CD4-positive, alpha-beta memory T cell (primary cell): ENCODE results near the gene CXXC5. TPM values are rescaled to one million over a fixed set of nuclear protein-coding genes. Genes with fewer than 3 reads are reported as not detected.
"Not testable (repeated sequence)": the region's sequence is repeated elsewhere in the genome, so short reads cannot be mapped to it uniquely, and the experiment has no call there.

ENCODE experiments used
- CTCF ChIA-PET: fragments of 350-600 bp; sonication (Branson Sonifier 250); formaldehyde crosslinking; loops from one replicate; lab custom pipeline; 2021; ENCODE audit warnings: inconsistent platforms; ENCODE audit not compliant: partially characterized antibody; lab: Charles Lee
- POLR2A ChIA-PET: fragments of 350-600 bp; sonication (Branson Sonifier 250); formaldehyde crosslinking; loops from one replicate; lab custom pipeline; 2021; ENCODE audit not compliant: partially characterized antibody; lab: Charles Lee
- DNase-seq, 5 donors: peaks; one replicate each; pipeline versions ENCODE4 v3.0.0 to v3.0.0-alpha.2; 2020 to 2022; ENCODE audit warnings: mixed read lengths in 1 of 5
- H3K27ac ChIP-seq: one replicate; pipeline ENCODE4 v1.7.0; 2013; ENCODE audit warnings: low read depth, low read length
- H3K27me3 ChIP-seq: 2 replicates; pipeline ENCODE4 v1.7.0; 2013; ENCODE audit warnings: mild to moderate bottlenecking, low read length, moderate library complexity; ENCODE audit not compliant: insufficient read depth
- H3K36me3 ChIP-seq: 2 replicates; pipeline ENCODE4 v1.7.0; 2013; ENCODE audit warnings: mild to moderate bottlenecking, low read length, moderate library complexity; ENCODE audit not compliant: insufficient read depth
- H3K4me1 ChIP-seq: 2 replicates; pipeline ENCODE4 v1.7.0; 2013; ENCODE audit warnings: mild to moderate bottlenecking, low read length, moderate library complexity; ENCODE audit not compliant: insufficient read depth
- H3K4me3 ChIP-seq, 2 donors: one replicate each; pipeline ENCODE4 v1.7.0; 2013; ENCODE audit warnings: low read length in 2 of 2, mild to moderate bottlenecking in 1 of 2
- H3K9me3 ChIP-seq, 2 donors: one replicate each; pipeline ENCODE4 v1.7.0; 2013; ENCODE audit warnings: low read length in 2 of 2, control low read depth in 1 of 2; ENCODE audit not compliant: control insufficient read depth in 1 of 2
- H3K27ac Mint-ChIP-seq, 7 donors: one replicate each; pipeline ENCODE4 v1.8.0; 2020 to 2021; ENCODE audit warnings: mixed read lengths in 7 of 7, mild to moderate bottlenecking in 6 of 7, inconsistent platforms in 3 of 7, moderate library complexity in 3 of 7
- H3K27me3 Mint-ChIP-seq, 2 donors: one replicate each; pipeline ENCODE4 v1.8.0; 2020 to 2021; ENCODE audit warnings: mixed read lengths in 2 of 2
- H3K36me3 Mint-ChIP-seq, 2 donors: one replicate each; pipeline ENCODE4 v1.8.0; 2020 to 2021; ENCODE audit warnings: mixed read lengths in 2 of 2, inconsistent platforms in 1 of 2, mild to moderate bottlenecking in 1 of 2
- H3K4me1 Mint-ChIP-seq, 4 donors: one replicate each; pipeline ENCODE4 v1.8.0; 2020 to 2021; ENCODE audit warnings: mixed read lengths in 4 of 4, mild to moderate bottlenecking in 1 of 4
- H3K4me3 Mint-ChIP-seq, 8 donors: one replicate each; pipeline ENCODE4 v1.8.0; 2020 to 2021; ENCODE audit warnings: mixed read lengths in 8 of 8, mild to moderate bottlenecking in 7 of 8, moderate library complexity in 6 of 8, inconsistent platforms in 3 of 8
- H3K9me3 Mint-ChIP-seq, 8 donors: one replicate each; pipeline ENCODE4 v1.8.0; 2020 to 2021; ENCODE audit warnings: mixed read lengths in 8 of 8, mild to moderate bottlenecking in 5 of 8, inconsistent platforms in 3 of 8, moderate library complexity in 1 of 8
- intact Hi-C: fragments of 100-400 bp; cut with micrococcal nuclease; formaldehyde crosslinking; loops from one replicate; pipeline ENCODE4 v1.15.1; 2023
- polyA plus RNA-seq, 2 donors: library from polyadenylated mRNA; unstranded; fragments of 300-500 nt; fragmentation: Illumina TruSeq; gene quantifications; one replicate each; pipeline ENCODE4 v1.2.3, GENCODE V29; 2021
- total RNA-seq, 2 experiments: library from RNA; stranded (reverse); gene quantifications; one replicate each; pipeline ENCODE4 v1.2.3, GENCODE V29; 2021

The CXXC5 gene
- 1 to 10 TPM; 1.6 to 3.6 TPM for total RNA-seq
- 1 to 10 TPM; 2.7 to 5.5 TPM for polyA plus RNA-seq

- ChIA-PET POLR2A (interaction anchor here (1.0 to 2.5 kb wide), 4 partner anchors 11 to 62 kb away, joined by 3 to 28 read pairs (median 5); no protein-coding TSS in a partner anchor), CTCF (interaction anchor here (0.7 to 1.2 kb wide), 5 partner anchors 12 to 131 kb away, joined by 3 to 4 read pairs (median 3); no protein-coding TSS in a partner anchor)
- Mint-ChIP-seq H3K4me1 (peaks cover 13 to 65% (median 24%) of the 10 kb centered on the region in 4 donors), H3K27ac (peak within 1 kb of the TSS in 2 of 7 donors; percentile 23 to 44), H3K27me3 (peaks cover 33 to 46% of the 10 kb centered on the region in 2 donors), H3K9me3 (peaks cover 0 to 2% (median 0%) of the 10 kb centered on the region in 8 donors), H3K4me3 (peak within 1 kb of the TSS; percentile 42 to 72 (median 60)), H3K36me3 (no peaks in the 10 kb centered on the region)
- H3K36me3 ChIP-seq = no peaks in the 10 kb centered on the region
- H3K27ac ChIP-seq = no peak within 1 kb of the TSS
- peak in 3 of 5 donors; percentile 35 to 46 (median 37) for DNase-seq
- peaks cover 37% of the 10 kb centered on the region for H3K4me1 ChIP-seq
- intact Hi-C loops = no loop called here
- H3K9me3 ChIP-seq = no peaks in the 10 kb centered on the region
- peaks cover 41% of the 10 kb centered on the region for H3K27me3 ChIP-seq
- peak within 1 kb of the TSS in 1 of 2 donors; percentile 19 for H3K4me3 ChIP-seq
These were observed at the start of gene CXXC5 for GRCh38 chr5:139648205-139649081. TSS of gene CXXC5 (plus strand) at chr5:139648349. CDS start at chr5:139680524, 32,175 bp downstream.

- CTCF ChIA-PET = interaction anchor here (0.7 to 2.1 kb wide), 4 partner anchors 24 to 267 kb away, joined by 3 to 4 read pairs (median 3); no protein-coding TSS in a partner anchor
- H3K36me3 Mint-ChIP-seq = peaks cover 23 to 30% of the 10 kb centered on the region in 2 donors
- H3K27ac ChIP-seq, H3K9me3 ChIP-seq, H3K9me3 Mint-ChIP-seq, H3K4me3 Mint-ChIP-seq, H3K27me3 Mint-ChIP-seq, DNase-seq, H3K4me3 ChIP-seq, intact Hi-C loops, H3K27me3 ChIP-seq: not testable (repeated sequence)
- peaks cover 12 to 38% (median 23%) of the 10 kb centered on the region in 4 donors for H3K4me1 Mint-ChIP-seq
- H3K27ac Mint-ChIP-seq = peak overlapping the region in 1 of 7 donors; percentile 22
- Histone ChIP-seq H3K36me3 (peaks cover 26% of the 10 kb centered on the region), H3K4me1 (peaks cover 23% of the 10 kb centered on the region)
- POLR2A ChIA-PET = interaction anchor here (0.6 to 1.1 kb wide), 4 partner anchors 32 to 369 kb away, joined by 3 to 5 read pairs (median 3); no protein-coding TSS in a partner anchor
These were observed 49.6 kb upstream of the CXXC5 start for GRCh38 chr5:139598601-139598965.

GRCh38 chr5:139600336-139600949 lies 47.7 kb upstream of the CXXC5 start:
- Mint-ChIP-seq H3K4me1 (peaks cover 10 to 28% (median 17%) of the 10 kb centered on the region in 4 donors), H3K9me3 (no peaks in the 10 kb centered on the region), H3K27me3 (no peaks in the 10 kb centered on the region), H3K4me3 (no peak overlapping the region), H3K27ac (peak overlapping the region in 1 of 7 donors; percentile 18), H3K36me3 (peaks cover 23 to 33% of the 10 kb centered on the region in 2 donors)
- Histone ChIP-seq H3K27ac (no peak overlapping the region), H3K4me3 (no peak overlapping the region), H3K4me1 (peaks cover 15% of the 10 kb centered on the region), H3K27me3 (no peaks in the 10 kb centered on the region), H3K9me3 (no peaks in the 10 kb centered on the region), H3K36me3 (peaks cover 26% of the 10 kb centered on the region)
- no peak for DNase-seq
- intact Hi-C loops = no loop called here
- POLR2A ChIA-PET = interaction anchor here (0.9 kb wide), 1 partner anchor 40 kb away, joined by 3 read pairs; the partner anchor contains the start of gene UBE2D2
- CTCF ChIA-PET = no interaction called here

- Histone ChIP-seq H3K4me1 (peaks cover 15% of the 10 kb centered on the region), H3K27ac (no peak overlapping the region), H3K4me3 (no peak overlapping the region), H3K36me3 (peaks cover 26% of the 10 kb centered on the region), H3K27me3 (no peaks in the 10 kb centered on the region), H3K9me3 (no peaks in the 10 kb centered on the region)
- CTCF ChIA-PET = interaction anchor here (0.9 kb wide), 1 partner anchor 14 kb away, joined by 5 read pairs; no protein-coding TSS in a partner anchor
- no peak overlapping the region for H3K4me3 Mint-ChIP-seq
- no peak overlapping the region for H3K27ac Mint-ChIP-seq
- DNase-seq = no peak
- H3K36me3 Mint-ChIP-seq = peaks cover 28 to 41% of the 10 kb centered on the region in 2 donors
- H3K4me1 Mint-ChIP-seq = peaks cover 10 to 27% (median 20%) of the 10 kb centered on the region in 4 donors
- no peaks in the 10 kb centered on the region for H3K27me3 Mint-ChIP-seq
- intact Hi-C loops = no loop called here
- POLR2A ChIA-PET = no interaction called here
- no peaks in the 10 kb centered on the region for H3K9me3 Mint-ChIP-seq
These were observed 46.7 kb upstream of the CXXC5 start for GRCh38 chr5:139601429-139601828.

GRCh38 chr5:139601948-139602347 lies 46.2 kb upstream of the CXXC5 start:
- H3K27ac ChIP-seq, DNase-seq, H3K27ac Mint-ChIP-seq, H3K9me3 Mint-ChIP-seq, H3K4me3 Mint-ChIP-seq, H3K27me3 Mint-ChIP-seq, H3K4me3 ChIP-seq, H3K9me3 ChIP-seq, POLR2A ChIA-PET, intact Hi-C loops, H3K27me3 ChIP-seq: not testable (repeated sequence)
- peaks cover 10 to 29% (median 19%) of the 10 kb centered on the region in 4 donors for H3K4me1 Mint-ChIP-seq
- H3K36me3 Mint-ChIP-seq = peaks cover 28 to 41% of the 10 kb centered on the region in 2 donors
- Histone ChIP-seq H3K36me3 (peaks cover 26% of the 10 kb centered on the region), H3K4me1 (peaks cover 15% of the 10 kb centered on the region)
- CTCF ChIA-PET = interaction anchor here (0.9 kb wide), 1 partner anchor 14 kb away, joined by 5 read pairs; no protein-coding TSS in a partner anchor

- intact Hi-C loops = no loop called here
- Mint-ChIP-seq H3K4me3 (no peak overlapping the region), H3K9me3 (no peaks in the 10 kb centered on the region), H3K4me1 (peaks cover 10 to 28% (median 15%) of the 10 kb centered on the region in 4 donors), H3K27me3 (no peaks in the 10 kb centered on the region), H3K36me3 (peaks cover 14 to 39% of the 10 kb centered on the region in 2 donors), H3K27ac (peak overlapping the region in 1 of 7 donors; percentile 54)
- Histone ChIP-seq H3K27ac (no peak overlapping the region), H3K27me3 (no peaks in the 10 kb centered on the region), H3K4me1 (peaks cover 5% of the 10 kb centered on the region), H3K4me3 (no peak overlapping the region), H3K9me3 (no peaks in the 10 kb centered on the region), H3K36me3 (peaks cover 18% of the 10 kb centered on the region)
- ChIA-PET POLR2A (no interaction called here), CTCF (interaction anchor here (0.6 to 1.3 kb wide), 2 partner anchors 27 to 1921 kb away, joined by 3 read pairs; no protein-coding TSS in a partner anchor)
- no peak for DNase-seq
These were observed 42.3 kb upstream of the CXXC5 start for GRCh38 chr5:139605887-139606286.
